Measurements from ENCODE around the gene SLC4A5.

- TF ChIP-seq ATF1 (CRISPR knock-in tag; IDR thresholded peaks at IDR 0.05) (no peak), E2F5 (CRISPR knock-in tag; IDR thresholded peaks at IDR 0.05) (no peak), SP1 (CRISPR knock-in tag; conservative IDR thresholded peaks at IDR 0.05) (no peak)
These were observed 50.5 kb downstream of the SLC4A5 start for GRCh38 chr2:74292751-74293150.
